Left lung (tissue), 10 donors: Measurements from ENCODE around the gene KSR2. TPM values are rescaled to one million over a fixed set of nuclear protein-coding genes. Genes with fewer than 3 reads are reported as not detected.

Experiments
- ATAC-seq: fragments of 200-7000 bp; cut with Tn5 transposase; one replicate; pipeline ENCODE4 v1.9.1; 2020; ENCODE audit warnings: moderate library complexity
- DNase-seq, 4 donors: peaks; one replicate each; pipeline ENCODE4 v3.0.0-alpha.2; 2013 to 2020
- H3K27ac ChIP-seq, 2 donors: fragments of 200-600 bp; sonication (generic) in 1 of 2; one replicate each; pipeline versions ENCODE4 v1.5.0 to v1.8.0; 2020 to 2021
- H3K27me3 ChIP-seq, 2 donors: fragments of 200-600 bp; sonication (generic) in 1 of 2; one replicate each; pipeline versions ENCODE4 v1.5.0 to v1.8.0; 2020 to 2021
- H3K36me3 ChIP-seq, 2 donors: fragments of 200-600 bp; sonication (generic) in 1 of 2; one replicate each; pipeline versions ENCODE4 v1.5.0 to v1.8.0; 2020 to 2021
- H3K4me1 ChIP-seq, 2 donors: fragments of 200-600 bp; one replicate each; pipeline ENCODE4 v1.8.0; 2021
- H3K4me3 ChIP-seq, 2 donors: fragments of 200-600 bp; sonication (generic) in 1 of 2; one replicate each; pipeline versions ENCODE4 v1.5.0 to v1.8.0; 2020 to 2021; ENCODE audit warnings: mild to moderate bottlenecking in 1 of 2
- H3K9me3 ChIP-seq, 2 donors: fragments of 200-600 bp; sonication (generic) in 1 of 2; one replicate each; pipeline versions ENCODE4 v1.5.0 to v1.8.0; 2020 to 2021
- CTCF ChIP-seq, 2 donors: fragments of 200-600 bp; sonication (generic) in 1 of 2; IDR thresholded peaks; one replicate each; pipeline versions ENCODE4 v1.5.0 to v1.8.0; 2021; ENCODE audit warnings: antibody characterized with exemption in 2 of 2
- intact Hi-C, 2 donors: fragments of 100-400 bp; cut with DNase I; formaldehyde crosslinking; loops; one replicate each; pipeline versions ENCODE4 v1.11.2 to v1.14.2; 2022
- polyA plus RNA-seq, 6 donors: library from polyadenylated mRNA; unstranded; fragments of 120-200 nt; gene quantifications; one replicate each; pipeline ENCODE4 v1.2.1, GENCODE V29; 2013; ENCODE audit not compliant: insufficient read length in 6 of 6
- total RNA-seq, 2 donors: library from RNA; stranded (reverse); fragmentation: NEBNext Ultra II Directional; extraction: Animal tissue kit (Norgen Biotek cat#: 25700); gene quantifications; one replicate each; pipeline ENCODE4 v1.2.1, GENCODE V29; 2021
- donor health status: DM: no; HTN: yes; CAD: no.
- donor health status: DM: no; HTN: no; CAD: no.

The KSR2 gene
- total and polyA plus RNA-seq, 8 donors, result 0.28 to 1.4 (median 0.41) TPM

DNA sequence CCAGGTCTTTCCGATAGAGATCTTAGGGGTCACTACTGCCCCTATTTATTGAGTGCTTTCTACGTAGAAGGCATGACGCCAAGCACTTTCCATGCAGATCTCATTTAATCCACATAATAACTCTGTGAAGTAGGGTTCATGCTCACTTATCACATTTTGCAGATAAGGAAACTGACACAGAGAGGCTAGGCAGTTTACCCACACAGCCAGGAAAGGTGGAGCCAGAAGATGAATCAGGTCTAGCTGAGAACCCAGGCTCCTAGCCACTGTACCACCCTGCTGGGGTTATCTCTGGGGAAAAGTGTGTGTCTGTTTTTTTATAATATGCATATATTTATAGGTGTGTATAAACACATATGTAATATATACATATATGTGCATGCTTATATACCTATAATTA, 83.6 kb downstream of the KSR2 start:
- peaks cover 0 to under 1% of the 10 kb centered on the region in 2 donors for H3K27me3 ChIP-seq
- intact Hi-C loops, result no loop called here
- no peak for TF ChIP-seq CTCF (IDR thresholded peaks at IDR 0.05)
- no peaks in the 10 kb centered on the region for H3K4me1 ChIP-seq
- ATAC-seq, result no peak
- no peaks in the 10 kb centered on the region for H3K9me3 ChIP-seq
- no peaks in the 10 kb centered on the region for H3K36me3 ChIP-seq
- H3K4me3 ChIP-seq, result no peak overlapping the region
- no peak for DNase-seq
- no peak overlapping the region for H3K27ac ChIP-seq

DNA sequence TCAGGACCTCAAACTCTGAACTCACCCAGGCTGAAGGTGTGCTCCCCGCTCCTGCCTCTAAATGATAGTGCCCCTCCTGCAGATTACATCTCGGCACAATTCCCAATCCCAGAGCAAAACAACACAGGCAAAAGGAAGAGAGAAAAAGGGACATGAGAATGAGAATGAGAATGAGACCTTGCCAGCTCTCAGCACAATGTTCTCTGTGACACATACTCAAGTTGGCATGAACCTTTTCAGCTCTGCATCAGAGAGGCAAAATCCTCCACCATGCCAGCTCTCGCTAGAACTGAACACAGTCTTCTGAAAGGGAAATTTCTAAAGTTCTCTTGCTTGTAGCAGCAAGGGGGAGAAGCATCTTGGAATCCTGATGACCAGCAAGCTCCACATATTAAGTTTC, 84.6 kb downstream of the KSR2 start:
- Histone ChIP-seq H3K27ac (no peak overlapping the region), H3K4me3 (no peak overlapping the region), H3K4me1 (no peaks in the 10 kb centered on the region), H3K27me3 (peaks cover 0 to 6% of the 10 kb centered on the region in 2 donors), H3K9me3 (no peaks in the 10 kb centered on the region), H3K36me3 (no peaks in the 10 kb centered on the region)
- intact Hi-C loops, result no loop called here
- ATAC-seq (no peak), DNase-seq (no peak)
- no peak for TF ChIP-seq CTCF (IDR thresholded peaks at IDR 0.05)

DNA sequence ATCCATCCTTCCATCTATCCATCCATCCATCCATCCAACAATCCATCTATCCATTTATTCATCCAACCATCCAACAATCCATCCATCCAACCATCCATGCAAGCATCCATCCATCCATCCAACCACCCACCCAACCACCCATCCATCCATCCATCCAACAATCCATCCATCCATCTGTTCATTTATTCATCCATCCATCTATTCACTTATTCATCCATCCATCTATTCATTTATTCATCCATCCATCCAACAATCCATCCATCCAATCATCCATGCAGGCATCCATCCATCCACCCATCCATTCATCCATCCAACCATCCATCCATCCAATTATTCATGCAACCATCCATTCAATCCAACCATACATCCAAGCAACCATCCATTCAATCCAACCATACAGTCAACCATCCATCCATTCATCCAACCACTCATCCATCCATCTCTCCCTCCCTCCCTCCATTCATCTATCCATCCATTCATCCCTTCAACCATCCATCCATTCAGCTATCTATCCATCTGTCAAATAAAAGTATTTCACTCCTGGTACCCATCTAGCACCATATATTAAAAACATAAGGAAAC, 86.1 kb downstream of the KSR2 start:
- Histone ChIP-seq H3K36me3 (no peaks in the 10 kb centered on the region), H3K4me3 (no peak overlapping the region), H3K4me1 (no peaks in the 10 kb centered on the region), H3K9me3 (no peaks in the 10 kb centered on the region), H3K27me3 (peaks cover under 1 to 21% of the 10 kb centered on the region in 2 donors), H3K27ac (no peak overlapping the region)
- ATAC-seq (no peak), DNase-seq (no peak)
- intact Hi-C loops, result no loop called here
- TF ChIP-seq CTCF (IDR thresholded peaks at IDR 0.05), result no peak

DNA sequence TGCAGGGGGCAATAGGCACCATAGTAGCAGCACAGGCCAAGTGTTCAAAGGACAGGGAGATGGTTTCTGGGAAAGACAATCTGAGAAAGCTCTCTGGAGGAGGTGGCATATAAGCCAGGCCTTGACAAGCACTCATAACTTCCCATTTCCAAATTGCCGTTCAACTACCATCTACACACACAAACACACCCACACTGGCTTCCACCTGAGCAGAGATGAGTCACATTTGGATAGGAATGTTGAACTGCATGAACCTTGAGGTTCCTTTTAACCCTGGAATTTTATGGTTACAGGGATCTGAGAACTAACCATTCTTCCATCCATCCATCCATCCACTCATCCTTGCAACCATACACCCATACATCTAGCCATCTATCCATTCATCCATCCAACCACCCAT, 86.6 kb downstream of the KSR2 start:
- no peak overlapping the region for H3K27ac ChIP-seq
- no peak for DNase-seq
- H3K27me3 ChIP-seq, result peaks cover 4 to 26% of the 10 kb centered on the region in 2 donors
- H3K9me3 ChIP-seq, result no peaks in the 10 kb centered on the region
- no peak overlapping the region for H3K4me3 ChIP-seq
- no peak for TF ChIP-seq CTCF (IDR thresholded peaks at IDR 0.05)
- intact Hi-C loops, result no loop called here
- H3K36me3 ChIP-seq, result no peaks in the 10 kb centered on the region
- no peaks in the 10 kb centered on the region for H3K4me1 ChIP-seq
- no peak for ATAC-seq

DNA sequence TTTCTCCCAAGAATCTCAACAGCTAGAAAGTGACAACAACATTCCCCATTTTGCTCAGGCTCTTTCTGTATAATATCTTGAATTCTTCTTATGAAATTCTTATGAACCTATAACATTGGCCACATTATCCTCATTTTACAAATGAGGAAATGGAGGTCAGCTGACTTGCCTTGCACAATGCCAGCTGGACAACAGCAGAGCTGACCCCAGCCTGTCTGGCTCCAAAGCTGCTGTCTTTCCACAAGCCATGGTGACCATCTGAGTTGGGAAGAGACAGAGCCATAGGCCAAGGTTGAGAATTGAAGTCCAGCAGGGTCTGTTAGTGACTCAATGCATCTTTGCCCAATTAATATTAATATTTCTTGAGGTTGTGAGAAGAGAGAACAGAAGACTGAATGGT, 87.3 kb downstream of the KSR2 start:
- ATAC-seq (no peak), DNase-seq (peak in 1 of 4 donors; percentile 38)
- no peak overlapping the region for H3K27ac ChIP-seq
- no peaks in the 10 kb centered on the region for H3K9me3 ChIP-seq
- intact Hi-C loops, result no loop called here
- no peaks in the 10 kb centered on the region for H3K36me3 ChIP-seq
- no peaks in the 10 kb centered on the region for H3K4me1 ChIP-seq
- H3K27me3 ChIP-seq, result peaks cover 4 to 32% of the 10 kb centered on the region in 2 donors
- no peak for TF ChIP-seq CTCF (IDR thresholded peaks at IDR 0.05)
- no peak overlapping the region for H3K4me3 ChIP-seq
